NT2/D1 (cell line): ENCODE data around the gene EN2.

Experiments used
- SUZ12 ChIP-seq: IDR thresholded peaks from 2 replicates; pipeline ENCODE4 v1.6.1; 2011; ENCODE audit not compliant: insufficient read length, insufficient read depth; ENCODE audit errors: extremely low read depth
- YY1 ChIP-seq: IDR thresholded peaks from 2 replicates; pipeline ENCODE4 v1.6.1; 2011; ENCODE audit not compliant: insufficient read length, insufficient read depth
- ZNF274 ChIP-seq: IDR thresholded peaks from 2 replicates; pipeline ENCODE4 v1.6.1; 2011; ENCODE audit warnings: mild to moderate bottlenecking, low read depth, low read length

GRCh38 chr7:155457544-155458110, 302 bp upstream of the EN2 start:
- TF ChIP-seq SUZ12: no peak
- no peak for TF ChIP-seq YY1
- TF ChIP-seq ZNF274: no peak
